SK-N-SH (cell line): ENCODE results near the gene LYSMD3. TPM values are rescaled to one million over a fixed set of nuclear protein-coding genes. Genes with fewer than 3 reads are reported as not detected.

Experiments
- CTCF ChIA-PET: fragments of 300-600, 350-600 bp; formaldehyde crosslinking; extraction: SDS; loops from one replicate; lab custom pipeline; 2021; lab: Yijun Ruan, JAX
- POLR2A ChIA-PET: fragments of 350-600 bp; sonication (Branson Sonifier 250); formaldehyde crosslinking; extraction: SDS; loops from one replicate; lab custom pipeline; 2020; ENCODE audit warnings: antibody characterized with exemption, inconsistent platforms; lab: Yijun Ruan, JAX
- DNase-seq: peaks from one replicate; pipeline ENCODE4 v3.0.0; 2012
- H2AFZ ChIP-seq: fragments of 200-600 bp; sonication (generic); 2 replicates; pipeline ENCODE4 v1.8.1; 2016; ENCODE audit warnings: antibody characterized with exemption, mild to moderate bottlenecking, low read depth
- H3F3A ChIP-seq: fragments of 200-600 bp; sonication (generic); replicated peaks from 2 replicates; pipeline ENCODE3; 2016; ENCODE audit warnings: antibody characterized with exemption, mild to moderate bottlenecking; ENCODE audit not compliant: insufficient read depth
- H3K27ac ChIP-seq, 2 experiments: fragments of 200-500 bp in 1 of 2; fragments of 200-600 bp in 1 of 2; sonication (Bioruptor generic) in 1 of 2; sonication (generic), shearing (Covaris generic) in 1 of 2; 2 replicates each; pipeline versions ENCODE4 v1.5.1 to v1.6.1; 2014 to 2016; ENCODE audit warnings: low read depth in 2 of 2, inconsistent platforms in 1 of 2, low read length in 1 of 2, mild to moderate bottlenecking in 1 of 2, mixed read lengths in 1 of 2
- H3K27me3 ChIP-seq: fragments of 200-600 bp; sonication (generic), shearing (Covaris generic); 2 replicates; pipeline ENCODE4 v1.6.1; 2016; ENCODE audit warnings: mixed run types; ENCODE audit not compliant: insufficient read depth
- H3K36me3 ChIP-seq, 2 experiments: fragments of 200-500 bp in 1 of 2; fragments of 200-600 bp in 1 of 2; sonication (Bioruptor generic) in 1 of 2; sonication (generic) in 1 of 2; replicated peaks in 1 of 2; 2 replicates each; pipeline versions ENCODE3 to v1.5.1; 2014 to 2016; ENCODE audit warnings: low read length in 1 of 2, mild to moderate bottlenecking in 1 of 2; ENCODE audit not compliant: insufficient read depth in 2 of 2, control insufficient read depth in 1 of 2
- H3K4me1 ChIP-seq, 2 experiments: fragments of 200-500 bp in 1 of 2; fragments of 200-600 bp in 1 of 2; sonication (Bioruptor generic) in 1 of 2; sonication (generic), shearing (Covaris generic) in 1 of 2; 2 replicates each; pipeline versions ENCODE4 v1.5.1 to v1.6.1; 2014 to 2016; ENCODE audit warnings: low read depth in 1 of 2, low read length in 1 of 2, mixed run types in 1 of 2; ENCODE audit not compliant: insufficient read depth in 2 of 2, control insufficient read depth in 1 of 2
- H3K4me2 ChIP-seq: fragments of 200-600 bp; sonication (generic), shearing (Covaris generic); 2 replicates; pipeline ENCODE4 v1.6.1; 2017; ENCODE audit warnings: mixed run types
- H3K4me3 ChIP-seq, 2 experiments: fragments of 200-500 bp in 1 of 2; fragments of 200-600 bp in 1 of 2; sonication (Bioruptor generic) in 1 of 2; sonication (generic), shearing (Covaris generic) in 1 of 2; 2 replicates each; pipeline versions ENCODE4 v1.5.1 to v1.8.1; 2014 to 2016; ENCODE audit warnings: low read depth in 2 of 2, inconsistent platforms in 1 of 2, low read length in 1 of 2, mild to moderate bottlenecking in 1 of 2, mixed read lengths in 1 of 2, moderate library complexity in 1 of 2
- H3K79me2 ChIP-seq: fragments of 200-600 bp; sonication (generic); 2 replicates; pipeline ENCODE4 v1.8.1; 2017; ENCODE audit warnings: mild to moderate bottlenecking; ENCODE audit not compliant: insufficient read depth
- H3K9ac ChIP-seq: fragments of 200-600 bp; sonication (generic); 2 replicates; pipeline ENCODE4 v1.6.1; 2017; ENCODE audit warnings: mixed run types
- H3K9me2 ChIP-seq: fragments of 200-600 bp; sonication (generic); 2 replicates; pipeline ENCODE4 v1.6.1; 2017; ENCODE audit warnings: mixed run types
- H3K9me3 ChIP-seq: fragments of 200-600 bp; sonication (generic); 2 replicates; pipeline ENCODE4 v1.6.1; 2017; ENCODE audit warnings: mixed run types, mild to moderate bottlenecking, moderate library complexity
- H4K20me1 ChIP-seq: fragments of 200-600 bp; sonication (generic); 2 replicates; pipeline ENCODE4 v1.6.1; 2017; ENCODE audit warnings: mild to moderate bottlenecking, mixed run types; ENCODE audit not compliant: insufficient read depth
- CHD2 ChIP-seq: fragments of 150-350 bp; IDR thresholded peaks from 2 replicates; pipeline ENCODE4 v1.6.1; 2018; ENCODE audit warnings: low read length; ENCODE audit not compliant: partially characterized antibody
- ELF1 ChIP-seq: IDR thresholded peaks from 2 replicates; pipeline ENCODE4 v1.4.0; 2012
- EP300 ChIP-seq, 2 experiments: IDR thresholded peaks; 2 replicates each; pipeline versions ENCODE4 v1.4.0 to v1.6.1; 2012; ENCODE audit warnings: borderline replicate concordance in 1 of 2, low read depth in 1 of 2, low read length in 1 of 2
- EZH2phosphoT487 ChIP-seq: fragments of 200-600 bp; sonication (generic); IDR thresholded peaks from 2 replicates; pipeline ENCODE4 v1.6.1; 2017; ENCODE audit warnings: low read depth, mixed run types, mild to moderate bottlenecking, antibody characterized with exemption, moderate library complexity, borderline replicate concordance
- FOSL2 ChIP-seq: IDR thresholded peaks from 2 replicates; pipeline ENCODE4 v1.4.0; 2012; ENCODE audit warnings: low read depth, mild to moderate bottlenecking, moderate library complexity, borderline replicate concordance
- FOXJ3 ChIP-seq: sonication (generic); formaldehyde crosslinking; IDR thresholded peaks from 2 replicates; pipeline ENCODE4 v1.5.1; 2020; ENCODE audit warnings: mild to moderate bottlenecking, missing genetic modification reagents
- GABPA ChIP-seq: IDR thresholded peaks from 2 replicates; pipeline ENCODE4 v1.4.0; 2012; ENCODE audit warnings: low read depth, mild to moderate bottlenecking
- IRF3 ChIP-seq: fragments of 150-350 bp; IDR thresholded peaks from 2 replicates; pipeline ENCODE4 v1.6.1; 2016; ENCODE audit warnings: mild to moderate bottlenecking, low read depth, low read length
- MAX ChIP-seq: IDR thresholded peaks from 2 replicates; pipeline ENCODE4 v1.4.0; 2012; ENCODE audit warnings: low read depth
- NRF1 ChIP-seq: IDR thresholded peaks from 2 replicates; pipeline ENCODE4 v1.6.1; 2012; ENCODE audit warnings: low read depth, mild to moderate bottlenecking, low read length
- PBX3 ChIP-seq: IDR thresholded peaks from 2 replicates; pipeline ENCODE4; 2012
- RAD21 ChIP-seq: IDR thresholded peaks from 2 replicates; pipeline ENCODE4 v1.6.1; 2012; ENCODE audit warnings: mild to moderate bottlenecking, low read length
- RCOR1 ChIP-seq: fragments of 150-350 bp; IDR thresholded peaks from 2 replicates; pipeline ENCODE4 v1.6.1; 2017; ENCODE audit warnings: antibody characterized with exemption, low read length
- RXRA ChIP-seq: IDR thresholded peaks from 2 replicates; pipeline ENCODE4 v1.4.0; 2012; ENCODE audit warnings: low read depth, mild to moderate bottlenecking, borderline replicate concordance
- TEAD4 ChIP-seq: IDR thresholded peaks from 2 replicates; pipeline ENCODE4 v1.4.0; 2012; ENCODE audit warnings: mild to moderate bottlenecking, borderline replicate concordance; ENCODE audit not compliant: insufficient read depth
- USF2 ChIP-seq: fragments of 150-350 bp; IDR thresholded peaks from 2 replicates; pipeline ENCODE4 v1.6.1; 2017; ENCODE audit warnings: antibody characterized with exemption, low read length, low read depth, borderline replicate concordance
- YY1 ChIP-seq: IDR thresholded peaks from 2 replicates; pipeline ENCODE4 v1.4.0; 2012; ENCODE audit warnings: low read depth, mild to moderate bottlenecking
- WGBS: methylation state at CpG from one replicate; pipeline ENCODE4 v1.1.6; 2017; ENCODE audit warnings: low lambda C conversion rate; 5-methylcytosine and 5-hydroxymethylcytosine counted together
- polyA plus RNA-seq, 3 experiments: library from polyadenylated mRNA; depleted of rRNA; stranded (reverse); fragments of >200 nt; gene quantifications; 2 replicates each; pipeline ENCODE4 v1.2.3, GENCODE V29; 2012
- TF ChIP-seq, protein P1 (sequence below): fragments of 200-600 bp; sonication (generic); IDR thresholded peaks from 2 replicates; pipeline ENCODE4 v1.6.1; 2017; ENCODE audit warnings: antibody characterized with exemption, mild to moderate bottlenecking, moderate library complexity
- TF ChIP-seq, protein P2 (sequence below): IDR thresholded peaks from 2 replicates; pipeline ENCODE4 v1.4.0; 2012; ENCODE audit warnings: low read depth, borderline replicate concordance
- TF ChIP-seq, protein P3 (sequence below): IDR thresholded peaks from 2 replicates; pipeline ENCODE4 v1.4.0; 2012; ENCODE audit warnings: low read depth, borderline replicate concordance

LYSMD3 gene
- polyA plus RNA-seq, 1 of the 3 experiments (the other 2 are of a cell fraction): 6.7 TPM

DNA sequence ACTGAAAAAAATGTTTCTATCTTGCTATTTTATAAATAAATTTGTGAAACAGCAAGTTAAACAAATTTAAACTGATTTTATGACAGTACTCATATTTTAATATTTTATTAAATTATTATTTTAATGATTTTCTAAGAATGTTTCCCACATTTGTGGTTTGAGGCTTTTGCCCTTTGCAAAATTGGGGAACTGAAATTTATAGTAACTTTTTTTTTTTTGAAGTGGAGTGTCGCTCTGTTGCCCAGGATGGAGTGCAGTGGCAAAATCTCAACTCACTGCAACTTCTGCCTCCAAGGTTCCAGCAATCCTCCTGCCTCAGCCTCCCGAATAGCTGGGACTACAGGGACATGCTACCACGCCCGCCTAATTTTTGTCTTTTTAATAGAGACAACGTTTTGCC, 22.0 kb upstream of the LYSMD3 start:
- TF ChIP-seq NRF1 (no peak), RCOR1 (no peak), MAX (no peak), ELF1 (no peak), RXRA (no peak), PBX3 (no peak), TEAD4 (no peak), EP300 (IDR thresholded peaks at IDR 0.05; ENCODE audit: borderline replicate concordance in 1 of 2, low read depth in 1 of 2, low read length in 1 of 2) (no peak), CHD2 (no peak), FOXJ3 (CRISPR knock-in tag) (no peak), GABPA (no peak), RAD21 (no peak), FOSL2 (no peak), IRF3 (no peak), USF2 (no peak), EZH2phosphoT487 (no peak), YY1 (no peak)
- TF ChIP-seq, protein P1, sequence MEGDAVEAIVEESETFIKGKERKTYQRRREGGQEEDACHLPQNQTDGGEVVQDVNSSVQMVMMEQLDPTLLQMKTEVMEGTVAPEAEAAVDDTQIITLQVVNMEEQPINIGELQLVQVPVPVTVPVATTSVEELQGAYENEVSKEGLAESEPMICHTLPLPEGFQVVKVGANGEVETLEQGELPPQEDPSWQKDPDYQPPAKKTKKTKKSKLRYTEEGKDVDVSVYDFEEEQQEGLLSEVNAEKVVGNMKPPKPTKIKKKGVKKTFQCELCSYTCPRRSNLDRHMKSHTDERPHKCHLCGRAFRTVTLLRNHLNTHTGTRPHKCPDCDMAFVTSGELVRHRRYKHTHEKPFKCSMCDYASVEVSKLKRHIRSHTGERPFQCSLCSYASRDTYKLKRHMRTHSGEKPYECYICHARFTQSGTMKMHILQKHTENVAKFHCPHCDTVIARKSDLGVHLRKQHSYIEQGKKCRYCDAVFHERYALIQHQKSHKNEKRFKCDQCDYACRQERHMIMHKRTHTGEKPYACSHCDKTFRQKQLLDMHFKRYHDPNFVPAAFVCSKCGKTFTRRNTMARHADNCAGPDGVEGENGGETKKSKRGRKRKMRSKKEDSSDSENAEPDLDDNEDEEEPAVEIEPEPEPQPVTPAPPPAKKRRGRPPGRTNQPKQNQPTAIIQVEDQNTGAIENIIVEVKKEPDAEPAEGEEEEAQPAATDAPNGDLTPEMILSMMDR: no peak
- TF ChIP-seq, protein P2, sequence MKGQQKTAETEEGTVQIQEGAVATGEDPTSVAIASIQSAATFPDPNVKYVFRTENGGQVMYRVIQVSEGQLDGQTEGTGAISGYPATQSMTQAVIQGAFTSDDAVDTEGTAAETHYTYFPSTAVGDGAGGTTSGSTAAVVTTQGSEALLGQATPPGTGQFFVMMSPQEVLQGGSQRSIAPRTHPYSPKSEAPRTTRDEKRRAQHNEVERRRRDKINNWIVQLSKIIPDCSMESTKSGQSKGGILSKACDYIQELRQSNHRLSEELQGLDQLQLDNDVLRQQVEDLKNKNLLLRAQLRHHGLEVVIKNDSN: no peak
- TF ChIP-seq, protein P3, sequence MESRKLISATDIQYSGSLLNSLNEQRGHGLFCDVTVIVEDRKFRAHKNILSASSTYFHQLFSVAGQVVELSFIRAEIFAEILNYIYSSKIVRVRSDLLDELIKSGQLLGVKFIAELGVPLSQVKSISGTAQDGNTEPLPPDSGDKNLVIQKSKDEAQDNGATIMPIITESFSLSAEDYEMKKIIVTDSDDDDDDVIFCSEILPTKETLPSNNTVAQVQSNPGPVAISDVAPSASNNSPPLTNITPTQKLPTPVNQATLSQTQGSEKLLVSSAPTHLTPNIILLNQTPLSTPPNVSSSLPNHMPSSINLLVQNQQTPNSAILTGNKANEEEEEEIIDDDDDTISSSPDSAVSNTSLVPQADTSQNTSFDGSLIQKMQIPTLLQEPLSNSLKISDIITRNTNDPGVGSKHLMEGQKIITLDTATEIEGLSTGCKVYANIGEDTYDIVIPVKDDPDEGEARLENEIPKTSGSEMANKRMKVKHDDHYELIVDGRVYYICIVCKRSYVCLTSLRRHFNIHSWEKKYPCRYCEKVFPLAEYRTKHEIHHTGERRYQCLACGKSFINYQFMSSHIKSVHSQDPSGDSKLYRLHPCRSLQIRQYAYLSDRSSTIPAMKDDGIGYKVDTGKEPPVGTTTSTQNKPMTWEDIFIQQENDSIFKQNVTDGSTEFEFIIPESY: no peak
- H3K4me2 ChIP-seq: no peak overlapping the region
- WGBS: 41% methylated on average over 5 of the region's 5 CpGs
- no peaks in the 10 kb centered on the region for H3K9me3 ChIP-seq
- CTCF ChIA-PET: no interaction called here
- no peak for DNase-seq
- H3K4me3 ChIP-seq: no peak overlapping the region
- H3K9ac ChIP-seq: no peak overlapping the region
- H3F3A ChIP-seq: no peaks in the 10 kb centered on the region
- no peaks in the 10 kb centered on the region for H4K20me1 ChIP-seq
- no peaks in the 10 kb centered on the region for H3K36me3 ChIP-seq
- H3K9me2 ChIP-seq: no peaks in the 10 kb centered on the region
- H2AFZ ChIP-seq: no peak overlapping the region
- peaks cover 9% of the 10 kb centered on the region; the same call in 1 of the 2 replicates for H3K27me3 ChIP-seq
- peaks cover 0 to 2% of the 10 kb centered on the region in 2 experiments; a peak in 2 of 4 replicates for H3K4me1 ChIP-seq
- POLR2A ChIA-PET: no interaction called here
- no peaks in the 10 kb centered on the region for H3K79me2 ChIP-seq
- H3K27ac ChIP-seq: no peak overlapping the region
